ENCODE results near the gene ZNF124. TPM values are rescaled to one million over a fixed set of nuclear protein-coding genes. Genes with fewer than 3 reads are reported as not detected.
A peak's percentile ranks its signal among the peaks of the same experiment; 100 is the strongest.

Gene ZNF124
- total and polyA plus RNA-seq, 3 donors from 2014 or later: 12.9 to 22.0 (median 17.3) TPM

DNA sequence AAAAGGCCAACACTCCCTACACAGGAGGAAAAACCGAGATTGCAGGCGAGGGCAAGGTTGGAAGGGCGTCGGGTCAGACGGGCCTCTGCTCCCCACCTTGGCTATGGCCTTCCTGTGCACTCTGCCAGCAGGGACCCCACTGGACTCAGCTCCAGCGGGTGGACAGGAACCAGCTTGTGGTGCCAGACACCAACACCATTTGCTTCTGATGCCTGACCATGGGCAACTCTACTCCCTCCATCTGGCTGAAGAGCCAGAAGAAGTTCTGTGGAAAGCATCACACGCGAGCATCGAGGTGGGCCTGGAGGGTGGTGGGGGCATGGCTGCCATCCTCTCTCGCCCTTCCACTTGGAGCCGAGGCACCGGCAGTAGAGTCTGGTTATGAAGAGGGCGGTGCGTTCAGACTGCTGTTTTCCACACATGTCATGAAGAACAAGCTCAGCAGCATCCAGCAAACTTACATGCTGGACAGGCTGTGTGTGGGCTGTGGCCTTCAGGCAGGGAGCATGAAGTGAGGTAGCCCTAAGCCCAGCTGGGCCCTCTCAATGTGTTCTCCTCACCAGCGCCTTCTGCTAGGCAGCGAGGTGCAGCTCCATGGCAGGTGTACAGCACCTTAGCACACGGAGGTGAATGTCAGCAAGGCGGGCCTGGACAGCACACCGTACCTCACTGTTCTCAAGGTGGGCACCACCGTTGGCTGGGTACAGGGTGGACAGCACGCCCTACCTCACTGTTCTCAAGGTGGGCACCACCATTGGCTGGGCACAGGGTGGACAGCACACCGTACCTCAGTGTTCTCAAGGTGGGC, 52.0 kb downstream of the ZNF124 start:
- Histone ChIP-seq H3K27ac (no peak overlapping the region), H3K4me1 (no peaks in the 10 kb centered on the region), H3K4me3 (no peak overlapping the region), H3K27me3 (no peaks in the 10 kb centered on the region), H3K36me3 (ENCODE audit: low read depth, missing control alignments) (no peaks in the 10 kb centered on the region), H3K9me3 (no peaks in the 10 kb centered on the region)
- TF ChIP-seq, protein P1, sequence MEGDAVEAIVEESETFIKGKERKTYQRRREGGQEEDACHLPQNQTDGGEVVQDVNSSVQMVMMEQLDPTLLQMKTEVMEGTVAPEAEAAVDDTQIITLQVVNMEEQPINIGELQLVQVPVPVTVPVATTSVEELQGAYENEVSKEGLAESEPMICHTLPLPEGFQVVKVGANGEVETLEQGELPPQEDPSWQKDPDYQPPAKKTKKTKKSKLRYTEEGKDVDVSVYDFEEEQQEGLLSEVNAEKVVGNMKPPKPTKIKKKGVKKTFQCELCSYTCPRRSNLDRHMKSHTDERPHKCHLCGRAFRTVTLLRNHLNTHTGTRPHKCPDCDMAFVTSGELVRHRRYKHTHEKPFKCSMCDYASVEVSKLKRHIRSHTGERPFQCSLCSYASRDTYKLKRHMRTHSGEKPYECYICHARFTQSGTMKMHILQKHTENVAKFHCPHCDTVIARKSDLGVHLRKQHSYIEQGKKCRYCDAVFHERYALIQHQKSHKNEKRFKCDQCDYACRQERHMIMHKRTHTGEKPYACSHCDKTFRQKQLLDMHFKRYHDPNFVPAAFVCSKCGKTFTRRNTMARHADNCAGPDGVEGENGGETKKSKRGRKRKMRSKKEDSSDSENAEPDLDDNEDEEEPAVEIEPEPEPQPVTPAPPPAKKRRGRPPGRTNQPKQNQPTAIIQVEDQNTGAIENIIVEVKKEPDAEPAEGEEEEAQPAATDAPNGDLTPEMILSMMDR (IDR thresholded peaks at IDR 0.05): no peak
- TF ChIP-seq POLR2A (IDR thresholded peaks at IDR 0.05): no peak
- no peak for DNase-seq
- 89 to 92% methylated on average over 15 to 22 of the region's 22 CpGs for WGBS, 2 donors
- intact Hi-C loops (cut with DNase I; ENCODE audit: low total_unique reads): no loop called here

DNA sequence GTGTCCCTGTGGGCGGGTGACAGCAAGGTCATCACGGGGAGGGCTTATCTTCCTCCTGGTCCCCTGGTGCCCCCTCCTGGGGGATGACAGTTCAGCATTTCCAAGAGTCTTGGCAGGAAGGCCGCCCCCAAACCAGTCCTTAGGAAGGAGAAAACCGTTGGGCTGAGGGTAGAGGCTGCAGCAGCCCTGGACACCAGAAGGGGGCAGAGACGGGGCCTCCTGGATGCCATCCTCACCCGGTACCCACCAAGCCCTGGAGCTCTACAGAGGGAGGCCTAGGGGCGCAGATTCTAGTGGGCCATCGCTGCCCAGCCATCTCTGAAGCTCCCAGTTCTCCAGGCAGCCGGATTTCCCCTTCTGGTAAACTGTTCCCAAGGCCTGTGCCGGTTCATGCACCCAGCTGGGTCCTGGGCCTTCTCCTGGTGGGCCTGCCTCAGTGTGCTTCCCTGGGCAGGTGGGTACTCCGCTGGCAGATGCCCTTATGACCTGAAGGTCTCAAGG, 52.8 kb downstream of the ZNF124 start:
- TF ChIP-seq, protein P1 (IDR thresholded peaks at IDR 0.05): peak in 2 of 3 experiments; percentile 7
- TF ChIP-seq POLR2A (IDR thresholded peaks at IDR 0.05): no peak
- no peaks in the 10 kb centered on the region for H3K4me1 ChIP-seq
- H3K36me3 ChIP-seq (ENCODE audit: low read depth, missing control alignments): no peaks in the 10 kb centered on the region
- 52 to 70% methylated on average over 9 to 11 of the region's 11 CpGs for WGBS, 2 donors
- intact Hi-C loops (cut with DNase I; ENCODE audit: low total_unique reads): no loop called here
- no peaks in the 10 kb centered on the region for H3K9me3 ChIP-seq
- H3K4me3 ChIP-seq: no peak overlapping the region
- DNase-seq: no peak
- H3K27me3 ChIP-seq: no peaks in the 10 kb centered on the region
- no peak overlapping the region for H3K27ac ChIP-seq

DNA sequence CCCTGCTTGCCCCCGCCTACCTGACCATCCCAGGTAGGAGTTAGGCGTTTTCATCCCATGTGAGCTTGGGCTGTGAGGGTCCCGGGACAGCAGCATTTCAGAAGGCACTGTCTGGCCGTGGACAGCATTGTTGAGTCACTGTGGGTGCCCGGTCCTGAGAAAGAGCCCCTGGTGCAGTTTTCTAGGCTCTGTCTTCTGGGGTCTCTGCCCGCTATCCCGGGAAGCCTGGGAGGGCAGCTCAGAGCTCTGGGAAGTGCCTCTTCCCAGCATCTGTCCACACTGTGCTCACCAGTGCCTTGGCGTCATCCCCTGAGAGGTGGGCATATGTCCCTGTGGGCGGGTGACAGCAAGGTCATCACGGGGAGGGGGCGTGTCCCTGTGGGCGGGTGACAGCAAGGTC, 56.3 kb downstream of the ZNF124 start:
- no peaks in the 10 kb centered on the region for H3K36me3 ChIP-seq (ENCODE audit: low read depth, missing control alignments)
- WGBS, 2 donors: 82% methylated on average over 12 of the region's 12 CpGs; no CpG with 5 or more reads in 1 of the 2 donors
- H3K9me3 ChIP-seq: no peaks in the 10 kb centered on the region
- no peak overlapping the region for H3K27ac ChIP-seq
- no peak for DNase-seq
- no peaks in the 10 kb centered on the region for H3K27me3 ChIP-seq
- no peak overlapping the region for H3K4me3 ChIP-seq
- no peak for TF ChIP-seq POLR2A (IDR thresholded peaks at IDR 0.05)
- TF ChIP-seq, protein P1 (IDR thresholded peaks at IDR 0.05): no peak
- H3K4me1 ChIP-seq: peaks cover 13% of the 10 kb centered on the region
- intact Hi-C loops (cut with DNase I; ENCODE audit: low total_unique reads): no loop called here

DNA sequence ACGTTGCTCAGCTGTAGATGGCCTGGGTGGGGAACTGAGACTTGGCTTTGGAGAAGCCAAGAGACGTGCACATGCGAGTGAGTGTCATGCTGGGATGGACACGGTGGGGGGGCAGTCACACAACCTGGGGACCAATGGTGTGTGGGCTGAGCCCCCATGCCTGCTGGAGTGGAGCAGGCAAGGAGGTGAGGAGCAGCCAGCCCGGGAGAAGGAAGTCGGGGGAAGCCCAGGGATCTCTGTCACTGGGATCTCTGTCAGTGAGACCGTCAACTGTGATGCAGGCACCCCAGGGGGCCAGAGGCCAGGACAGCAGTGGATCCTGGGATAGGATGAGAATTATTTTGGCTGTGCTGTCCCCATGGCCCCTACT, 56.7 kb downstream of the ZNF124 start:
- Histone ChIP-seq H3K4me1 (peaks cover 14% of the 10 kb centered on the region), H3K36me3 (ENCODE audit: low read depth, missing control alignments) (no peaks in the 10 kb centered on the region), H3K27ac (no peak overlapping the region), H3K9me3 (no peaks in the 10 kb centered on the region), H3K27me3 (no peaks in the 10 kb centered on the region), H3K4me3 (no peak overlapping the region)
- 69 to 74% methylated on average over 5 to 7 of the region's 7 CpGs for WGBS, 2 donors
- intact Hi-C loops (cut with DNase I; ENCODE audit: low total_unique reads): no loop called here
- no peak for DNase-seq
- no peak for TF ChIP-seq POLR2A (IDR thresholded peaks at IDR 0.05)
- TF ChIP-seq, protein P1 (IDR thresholded peaks at IDR 0.05): no peak
